ENCODE results near the gene SMIM44.

- no peak for TF ChIP-seq POLR2A (IDR thresholded peaks at IDR 0.05)
- TF ChIP-seq, protein P1, sequence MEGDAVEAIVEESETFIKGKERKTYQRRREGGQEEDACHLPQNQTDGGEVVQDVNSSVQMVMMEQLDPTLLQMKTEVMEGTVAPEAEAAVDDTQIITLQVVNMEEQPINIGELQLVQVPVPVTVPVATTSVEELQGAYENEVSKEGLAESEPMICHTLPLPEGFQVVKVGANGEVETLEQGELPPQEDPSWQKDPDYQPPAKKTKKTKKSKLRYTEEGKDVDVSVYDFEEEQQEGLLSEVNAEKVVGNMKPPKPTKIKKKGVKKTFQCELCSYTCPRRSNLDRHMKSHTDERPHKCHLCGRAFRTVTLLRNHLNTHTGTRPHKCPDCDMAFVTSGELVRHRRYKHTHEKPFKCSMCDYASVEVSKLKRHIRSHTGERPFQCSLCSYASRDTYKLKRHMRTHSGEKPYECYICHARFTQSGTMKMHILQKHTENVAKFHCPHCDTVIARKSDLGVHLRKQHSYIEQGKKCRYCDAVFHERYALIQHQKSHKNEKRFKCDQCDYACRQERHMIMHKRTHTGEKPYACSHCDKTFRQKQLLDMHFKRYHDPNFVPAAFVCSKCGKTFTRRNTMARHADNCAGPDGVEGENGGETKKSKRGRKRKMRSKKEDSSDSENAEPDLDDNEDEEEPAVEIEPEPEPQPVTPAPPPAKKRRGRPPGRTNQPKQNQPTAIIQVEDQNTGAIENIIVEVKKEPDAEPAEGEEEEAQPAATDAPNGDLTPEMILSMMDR (IDR thresholded peaks at IDR 0.05): no peak
These were observed 16.6 kb upstream of the SMIM44 start for GRCh38 chr19:3499738-3500428.
